Bronchial epithelial cell (primary cell): ENCODE measurements around the gene DLGAP1. TPM values are rescaled to one million over a fixed set of nuclear protein-coding genes. Genes with fewer than 3 reads are reported as not detected.

Source experiments
- DNase-seq: peaks from one replicate; pipeline ENCODE4 v3.0.0-alpha.2; 2010; ENCODE audit warnings: low read depth
- FAIRE-seq: peaks from 2 replicates; lab custom pipeline; 2011; peaks lifted over from hg19 to GRCh38; lab: Jason Lieb, UNC
- H3K27me3 ChIP-seq: 2 replicates; pipeline ENCODE4 v1.5.1; 2011; ENCODE audit warnings: low read length; ENCODE audit not compliant: control insufficient read depth, insufficient read depth
- H3K36me3 ChIP-seq: 2 replicates; pipeline ENCODE4 v1.5.1; 2011; ENCODE audit warnings: low read length; ENCODE audit not compliant: control insufficient read depth, insufficient read depth
- H3K4me3 ChIP-seq: 2 replicates; pipeline ENCODE4 v1.5.1; 2011; ENCODE audit warnings: mild to moderate bottlenecking, low read depth, low read length, control low read depth
- CTCF ChIP-seq: IDR thresholded peaks from 2 replicates; pipeline ENCODE4 v1.5.1; 2011; ENCODE audit warnings: mild to moderate bottlenecking, moderate library complexity, low read length, control low read depth, inconsistent platforms; ENCODE audit not compliant: insufficient read depth, severe bottlenecking
- total RNA-seq: library from RNA; depleted of rRNA; stranded (reverse); fragments of >200 nt; gene quantifications from 2 replicates; pipeline ENCODE4 v1.2.1, GENCODE V29; 2014

DLGAP1 gene
- total RNA-seq, 1 donor from 2014 or later = not detected

- no peaks in the 10 kb centered on the region for H3K27me3 ChIP-seq
- no peak for TF ChIP-seq CTCF
- DNase-seq (no peak), FAIRE-seq (no peak)
- no peak overlapping the region for H3K4me3 ChIP-seq
- H3K36me3 ChIP-seq = no peaks in the 10 kb centered on the region
These were observed 877.7 kb downstream of the DLGAP1 start for GRCh38 chr18:3577281-3577855.

- H3K4me3 ChIP-seq = no peak overlapping the region
- FAIRE-seq (no peak), DNase-seq (no peak)
- TF ChIP-seq CTCF = no peak
- no peaks in the 10 kb centered on the region for H3K27me3 ChIP-seq
- H3K36me3 ChIP-seq = no peaks in the 10 kb centered on the region
These were observed 882.3 kb downstream of the DLGAP1 start for GRCh38 chr18:3572761-3573160.

- FAIRE-seq (no peak), DNase-seq (no peak)
- Histone ChIP-seq H3K27me3 (no peaks in the 10 kb centered on the region), H3K36me3 (no peaks in the 10 kb centered on the region), H3K4me3 (no peak overlapping the region)
- TF ChIP-seq CTCF = no peak
These were observed 888.3 kb downstream of the DLGAP1 start for GRCh38 chr18:3566851-3567250.

- FAIRE-seq (no peak), DNase-seq (no peak)
- Histone ChIP-seq H3K4me3 (no peak overlapping the region), H3K36me3 (no peaks in the 10 kb centered on the region), H3K27me3 (no peaks in the 10 kb centered on the region)
- no peak for TF ChIP-seq CTCF
These were observed 894.4 kb downstream of the DLGAP1 start for GRCh38 chr18:3560755-3561154.

GRCh38 chr18:3554811-3555427 lies 900.2 kb downstream of the DLGAP1 start:
- FAIRE-seq (no peak), DNase-seq (no peak)
- Histone ChIP-seq H3K4me3 (no peak overlapping the region), H3K27me3 (no peaks in the 10 kb centered on the region), H3K36me3 (no peaks in the 10 kb centered on the region)
- TF ChIP-seq CTCF = no peak
